GM20000 (cell line): ENCODE measurements around the gene KRTAP4-8.
"Not testable (repeated sequence)": the region's sequence is repeated elsewhere in the genome, so short reads cannot be mapped to it uniquely, and the experiment has no call there.

Experiments used
- DNase-seq: peaks from one replicate; pipeline ENCODE4 v3.0.0; 2012; ENCODE audit warnings: low spot score
- CTCF ChIP-seq: IDR thresholded peaks from 2 replicates; pipeline ENCODE4 v1.5.1; 2012; ENCODE audit warnings: mild to moderate bottlenecking, control low read depth; ENCODE audit errors: extremely low read depth, missing control alignments

KRTAP4-8 gene

GRCh38 chr17:41098042-41098441 is at the start of gene KRTAP4-8:
TSS of gene KRTAP4-8 (minus strand) at chr17:41098142. CDS start at chr17:41098084, 58 bp downstream.
- DNase-seq = no peak

GRCh38 chr17:41145261-41145660 is 47.3 kb upstream of the KRTAP4-8 start:
- DNase-seq = no peak
- no peak for TF ChIP-seq CTCF

More at GRCh38 chr17:41098042-41098441, at the start of gene KRTAP4-8:
- TF ChIP-seq CTCF = no peak

GRCh38 chr17:41144846-41145245 is 46.9 kb upstream of the KRTAP4-8 start:
- DNase-seq = no peak
- TF ChIP-seq CTCF = no peak

GRCh38 chr17:41141361-41141760 is 43.4 kb upstream of the KRTAP4-8 start:
- no peak for TF ChIP-seq CTCF
- no peak for DNase-seq

GRCh38 chr17:41140360-41141131 is 42.6 kb upstream of the KRTAP4-8 start, which contains the start of gene KRTAP4-6:
TSS of gene KRTAP4-6 (minus strand) at chr17:41140544. CDS start at chr17:41140487, 57 bp downstream.
- TF ChIP-seq CTCF = no peak
- DNase-seq = no peak

- DNase-seq = not testable (repeated sequence)
Measured at GRCh38 chr17:41139865-41140264, 41.9 kb upstream of the KRTAP4-8 start.

- TF ChIP-seq CTCF = no peak
- no peak for DNase-seq
Measured at GRCh38 chr17:41133880-41134735, 36.2 kb upstream of the KRTAP4-8 start.
